Skin of body (tissue), 3 donors: ENCODE measurements around the gene IQCN. TPM values are rescaled to one million over a fixed set of nuclear protein-coding genes. Genes with fewer than 3 reads are reported as not detected.
"Not testable (repeated sequence)": the region's sequence is repeated elsewhere in the genome, so short reads cannot be mapped to it uniquely, and the experiment has no call there.

Experiments
- DNase-seq: peaks from one replicate; lab custom pipeline; 2025; lab: John Stamatoyannopoulos, UW
- small RNA-seq: library from RNA; depleted of rRNA; stranded (forward); fragments of <200 nt; gene quantifications from one replicate; pipeline ENCODE3, GENCODE V24; 2014; ENCODE audit warnings: low replicate concordance
- total RNA-seq: library from RNA; depleted of rRNA; stranded (reverse); fragments of >200 nt; gene quantifications from one replicate; pipeline ENCODE4 v1.2.3, GENCODE V29; 2014

The IQCN gene
- total RNA-seq, 1 donor from 2014 or later: 0.99 TPM

GRCh38 chr19:18214779-18215433 is 59.3 kb downstream of the IQCN start:
- no peak for DNase-seq

- no peak for DNase-seq
Observed at GRCh38 chr19:18211683-18212082, 62.6 kb downstream of the IQCN start.

- not testable (repeated sequence) for DNase-seq
Observed at GRCh38 chr19:18209912-18210311, 64.3 kb downstream of the IQCN start.

- DNase-seq: peak; percentile 21
Observed at GRCh38 chr19:18208098-18208951, 65.9 kb downstream of the IQCN start.

Small RNA genes lying within 50 kb of the gene (small RNA-seq; reads per million reads assigned to genes)
- 0.12 reads per million for gene MIR3188
- gene RPL39P38: not detected

Other genes starting within 250 kb of the IQCN start
- gene IL12RB1, start 187.5 kb downstream of the IQCN start, total RNA-seq: 0.10 TPM
- gene MAST3, start 176.7 kb downstream of the IQCN start, total RNA-seq: 4.3 TPM
- gene PIK3R2, start 121.3 kb downstream of the IQCN start, total RNA-seq: 7.7 TPM
- gene IFI30, start 100.6 kb downstream of the IQCN start, total RNA-seq: 9.0 TPM
- 2.3 TPM for gene MPV17L2, start 81.2 kb downstream of the IQCN start, total RNA-seq
- 3.0 TPM for gene RAB3A, start 70.4 kb downstream of the IQCN start, total RNA-seq
- gene PDE4C, start 48.0 kb downstream of the IQCN start, total RNA-seq: 0.49 TPM
- gene JUND, start 7.2 kb upstream of the IQCN start, total RNA-seq: 129 TPM
- gene LSM4, start 48.6 kb upstream of the IQCN start, total RNA-seq: 69.0 TPM
- 9.6 TPM for gene PGPEP1, start 66.1 kb upstream of the IQCN start, total RNA-seq
- 5.8 TPM for gene GDF15, start 111.7 kb upstream of the IQCN start, total RNA-seq
- gene LRRC25, start 123.2 kb upstream of the IQCN start, total RNA-seq: 3.7 TPM
- 24.8 TPM for gene SSBP4, start 144.9 kb upstream of the IQCN start, total RNA-seq
- gene ISYNA1, start 163.7 kb upstream of the IQCN start, total RNA-seq: 24.6 TPM
- gene ELL, start 247.6 kb upstream of the IQCN start, total RNA-seq: 13.0 TPM